ENCODE measurements around the gene RIC3. TPM values are rescaled to one million over a fixed set of nuclear protein-coding genes. Genes with fewer than 3 reads are reported as not detected.

Gene RIC3
- total RNA-seq, 1 donor from 2014 or later, result 12.0 TPM

DNA sequence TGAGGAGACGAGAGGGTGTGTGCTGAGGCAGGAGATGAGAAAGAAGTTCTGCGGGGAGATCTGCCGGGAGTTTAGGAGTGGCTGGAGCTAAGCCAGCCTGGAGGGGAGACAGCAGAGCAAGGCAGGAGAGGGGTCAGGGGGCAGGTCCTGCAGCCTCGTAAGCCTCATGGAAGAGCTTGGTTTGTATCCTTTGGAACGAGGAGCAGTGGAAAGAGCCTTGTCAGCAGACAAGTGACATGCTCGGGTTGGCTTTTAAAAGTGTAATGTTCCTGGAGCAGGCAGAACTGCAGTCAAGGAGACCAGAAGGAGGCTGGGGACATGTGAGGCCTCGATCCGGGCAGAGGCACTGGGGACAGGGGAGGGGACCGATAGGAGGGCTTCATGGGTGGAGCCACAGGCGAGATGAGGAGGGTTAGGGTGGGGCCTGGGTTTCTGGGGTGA is 109.2 kb downstream of the RIC3 start:
- Mint-ChIP-seq H3K9me3 (no peaks in the 10 kb centered on the region), H3K27me3 (no peaks in the 10 kb centered on the region)
- no peak for DNase-seq (ENCODE audit: extremely low spot score, unreplicated experiment)

GRCh38 chr11:8059030-8059429 is 109.8 kb downstream of the RIC3 start:
- H3K36me3 Mint-ChIP-seq, result no peaks in the 10 kb centered on the region
- no peak for DNase-seq (ENCODE audit: extremely low spot score, unreplicated experiment)
- H3K4me3 Mint-ChIP-seq, result no peak overlapping the region
- peak overlapping the region; percentile 30 for H3K27ac Mint-ChIP-seq
- H3K9me3 Mint-ChIP-seq, result no peaks in the 10 kb centered on the region
- H3K4me1 Mint-ChIP-seq (ENCODE audit: unreplicated experiment), result peaks cover 19% of the 10 kb centered on the region
- no peaks in the 10 kb centered on the region for H3K27me3 Mint-ChIP-seq
- TF ChIP-seq, protein P1, sequence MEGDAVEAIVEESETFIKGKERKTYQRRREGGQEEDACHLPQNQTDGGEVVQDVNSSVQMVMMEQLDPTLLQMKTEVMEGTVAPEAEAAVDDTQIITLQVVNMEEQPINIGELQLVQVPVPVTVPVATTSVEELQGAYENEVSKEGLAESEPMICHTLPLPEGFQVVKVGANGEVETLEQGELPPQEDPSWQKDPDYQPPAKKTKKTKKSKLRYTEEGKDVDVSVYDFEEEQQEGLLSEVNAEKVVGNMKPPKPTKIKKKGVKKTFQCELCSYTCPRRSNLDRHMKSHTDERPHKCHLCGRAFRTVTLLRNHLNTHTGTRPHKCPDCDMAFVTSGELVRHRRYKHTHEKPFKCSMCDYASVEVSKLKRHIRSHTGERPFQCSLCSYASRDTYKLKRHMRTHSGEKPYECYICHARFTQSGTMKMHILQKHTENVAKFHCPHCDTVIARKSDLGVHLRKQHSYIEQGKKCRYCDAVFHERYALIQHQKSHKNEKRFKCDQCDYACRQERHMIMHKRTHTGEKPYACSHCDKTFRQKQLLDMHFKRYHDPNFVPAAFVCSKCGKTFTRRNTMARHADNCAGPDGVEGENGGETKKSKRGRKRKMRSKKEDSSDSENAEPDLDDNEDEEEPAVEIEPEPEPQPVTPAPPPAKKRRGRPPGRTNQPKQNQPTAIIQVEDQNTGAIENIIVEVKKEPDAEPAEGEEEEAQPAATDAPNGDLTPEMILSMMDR (conservative IDR thresholded peaks at IDR 0.05), result no peak

More for the DNA sequence above, 109.2 kb downstream of the RIC3 start:
- Mint-ChIP-seq H3K27ac (peak overlapping the region; percentile 30), H3K4me3 (no peak overlapping the region), H3K4me1 (ENCODE audit: unreplicated experiment) (peaks cover 19% of the 10 kb centered on the region), H3K36me3 (no peaks in the 10 kb centered on the region)
- TF ChIP-seq, protein P1 (conservative IDR thresholded peaks at IDR 0.05), result no peak

- H3K4me3 Mint-ChIP-seq, result no peak overlapping the region
- no peaks in the 10 kb centered on the region for H3K9me3 Mint-ChIP-seq
These were observed 110.6 kb downstream of the RIC3 start for GRCh38 chr11:8058216-8058615.

GRCh38 chr11:8056810-8057463 is 111.9 kb downstream of the RIC3 start:
- H3K27ac Mint-ChIP-seq, result no peak overlapping the region
- peak; percentile 51 for DNase-seq (ENCODE audit: extremely low spot score, unreplicated experiment)
- H3K9me3 Mint-ChIP-seq, result no peaks in the 10 kb centered on the region
- H3K27me3 Mint-ChIP-seq, result peaks cover under 1% of the 10 kb centered on the region
- H3K36me3 Mint-ChIP-seq, result no peaks in the 10 kb centered on the region
- TF ChIP-seq, protein P1 (conservative IDR thresholded peaks at IDR 0.05), result no peak
- no peak overlapping the region for H3K4me3 Mint-ChIP-seq
- H3K4me1 Mint-ChIP-seq (ENCODE audit: unreplicated experiment), result peaks cover 19% of the 10 kb centered on the region

More at GRCh38 chr11:8058216-8058615, 110.6 kb downstream of the RIC3 start:
- Mint-ChIP-seq H3K36me3 (no peaks in the 10 kb centered on the region), H3K4me1 (ENCODE audit: unreplicated experiment) (peaks cover 19% of the 10 kb centered on the region), H3K27ac (no peak overlapping the region), H3K27me3 (no peaks in the 10 kb centered on the region)
- no peak for DNase-seq (ENCODE audit: extremely low spot score, unreplicated experiment)
- TF ChIP-seq, protein P1 (conservative IDR thresholded peaks at IDR 0.05), result no peak

Other genes starting within 250 kb of the RIC3 start
- not detected in 2 replicates for gene OR10A6, start 237.8 kb downstream of the RIC3 start, total RNA-seq (ENCODE audit: low replicate concordance)
- not detected in 2 replicates for gene OR10A3, start 227.3 kb downstream of the RIC3 start, total RNA-seq (ENCODE audit: low replicate concordance)
- gene NLRP10, start 203.6 kb downstream of the RIC3 start, total RNA-seq (ENCODE audit: low replicate concordance), result 0.24 TPM in 1 of 2 replicates, not detected in the other
- gene EIF3F, start 181.7 kb downstream of the RIC3 start, total RNA-seq (ENCODE audit: low replicate concordance), result 256 and 324 TPM in 2 replicates
- 11.5 and 28.8 TPM in 2 replicates for gene TUB, start 87.8 kb downstream of the RIC3 start, total RNA-seq (ENCODE audit: low replicate concordance)
- gene LMO1, start 94.9 kb upstream of the RIC3 start, total RNA-seq (ENCODE audit: low replicate concordance), result 2.1 and 2.7 TPM in 2 replicates